Measurements from ENCODE around the gene SPATA21.
"Not testable (repeated sequence)": the region's sequence is repeated elsewhere in the genome, so short reads cannot be mapped to it uniquely, and the experiment has no call there.

The SPATA21 gene

DNA sequence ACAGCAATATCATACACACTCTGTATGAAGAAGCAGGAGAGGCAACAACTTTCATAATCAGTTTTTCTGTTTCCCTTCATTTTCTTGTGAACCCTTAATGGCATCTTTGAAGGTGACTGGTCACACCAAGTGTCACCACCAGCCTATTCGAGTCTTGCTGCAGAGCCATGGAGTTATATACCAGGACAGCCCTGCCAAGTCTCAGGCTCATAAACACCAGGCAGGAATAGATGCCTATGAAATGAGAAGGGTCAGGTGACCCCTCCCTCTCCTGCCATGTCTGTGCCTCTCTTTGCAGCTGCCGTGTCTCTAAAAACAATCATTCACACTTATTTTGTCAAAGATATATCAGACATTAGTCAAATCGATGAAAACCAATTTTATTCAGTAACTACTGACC, 31.3 kb upstream of the SPATA21 start:
- Histone ChIP-seq H3K4me1 (ENCODE audit: control insufficient read depth, insufficient read depth, low read length) (no peaks in the 10 kb centered on the region), H3K27me3 (ENCODE audit: control insufficient read depth, insufficient read depth, low read length) (no peaks in the 10 kb centered on the region), H3K36me3 (ENCODE audit: control insufficient read depth, insufficient read depth, low read length) (no peaks in the 10 kb centered on the region), H3K4me3 (ENCODE audit: low read depth, low read length) (no peak overlapping the region), H3K9ac (ENCODE audit: low read depth, low read length) (no peak overlapping the region), H3K9me3 (ENCODE audit: control insufficient read depth, insufficient read depth, low read length) (no peaks in the 10 kb centered on the region)

DNA sequence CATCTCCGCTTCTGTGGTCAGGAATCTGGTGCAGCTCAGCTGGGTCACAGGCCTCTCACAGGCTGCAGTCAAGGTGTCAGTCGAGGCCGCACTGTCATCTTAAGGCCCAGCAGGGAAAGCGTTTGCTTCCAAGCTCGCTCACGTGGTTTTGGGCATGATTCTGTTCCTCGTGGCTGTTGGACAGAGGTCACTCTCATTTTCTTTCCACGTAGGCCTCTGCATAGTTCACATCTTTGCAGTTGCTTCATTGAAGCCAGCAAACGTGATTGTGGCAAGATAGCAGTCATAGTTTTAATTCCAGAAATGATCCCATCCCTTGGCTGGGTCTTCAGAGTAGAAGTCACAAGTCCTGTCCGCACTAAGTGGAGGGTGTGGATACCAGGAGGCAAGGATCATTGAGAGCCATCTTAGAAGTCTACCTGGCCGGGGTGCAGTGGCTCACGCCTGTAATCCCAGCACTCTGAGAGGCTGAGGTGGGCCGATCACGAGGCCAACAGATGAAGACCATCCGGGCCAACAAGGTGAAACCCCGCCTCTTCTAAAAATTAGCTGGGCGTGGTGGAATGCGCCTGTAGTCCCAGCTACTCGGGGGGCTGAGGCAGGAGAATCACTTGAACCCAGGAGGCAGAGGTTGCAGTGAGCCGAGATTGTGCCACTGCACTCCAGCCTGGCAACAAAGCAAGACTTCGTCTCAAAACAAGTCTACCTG, 27.8 kb upstream of the SPATA21 start:
- Histone ChIP-seq H3K9ac (ENCODE audit: low read depth, low read length) (no peak overlapping the region), H3K9me3 (ENCODE audit: control insufficient read depth, insufficient read depth, low read length) (no peaks in the 10 kb centered on the region), H3K27me3 (ENCODE audit: control insufficient read depth, insufficient read depth, low read length) (no peaks in the 10 kb centered on the region), H3K4me3 (ENCODE audit: low read depth, low read length) (no peak overlapping the region), H3K4me1 (ENCODE audit: control insufficient read depth, insufficient read depth, low read length) (no peaks in the 10 kb centered on the region), H3K36me3 (ENCODE audit: control insufficient read depth, insufficient read depth, low read length) (no peaks in the 10 kb centered on the region)

DNA sequence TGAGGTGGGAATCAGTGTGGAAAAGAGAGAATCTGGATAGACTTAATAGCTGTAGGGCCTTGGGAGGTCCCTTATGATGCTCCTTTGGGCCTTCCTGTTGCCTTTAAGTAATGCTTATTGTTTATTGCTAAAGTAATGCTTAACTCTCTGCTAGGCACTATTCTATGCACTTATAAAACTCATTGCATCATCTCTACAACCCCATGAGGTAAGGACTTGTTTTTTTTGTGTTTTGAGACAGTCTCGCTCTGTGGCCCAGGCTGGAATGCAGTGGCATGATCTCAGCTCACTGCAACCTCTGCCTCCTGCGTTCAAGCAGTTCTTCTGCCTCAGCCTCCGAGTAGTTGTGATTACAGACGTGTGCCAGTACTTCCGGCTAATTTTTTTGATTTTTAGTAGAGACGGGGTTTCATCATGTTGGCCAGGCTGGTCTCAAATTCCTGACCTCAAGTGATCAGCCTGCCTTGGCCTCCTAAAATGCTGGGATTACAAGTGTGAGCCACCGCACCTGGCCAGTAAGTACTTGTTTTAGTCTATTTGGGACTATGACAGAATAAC, 25.6 kb upstream of the SPATA21 start:
- Histone ChIP-seq H3K9me3 (ENCODE audit: control insufficient read depth, insufficient read depth, low read length) (no peaks in the 10 kb centered on the region), H3K4me1 (ENCODE audit: control insufficient read depth, insufficient read depth, low read length) (no peaks in the 10 kb centered on the region), H3K27me3 (ENCODE audit: control insufficient read depth, insufficient read depth, low read length) (no peaks in the 10 kb centered on the region), H3K36me3 (ENCODE audit: control insufficient read depth, insufficient read depth, low read length) (peaks cover 9% of the 10 kb centered on the region), H3K9ac (ENCODE audit: low read depth, low read length) (no peak overlapping the region), H3K4me3 (ENCODE audit: low read depth, low read length) (no peak overlapping the region)

DNA sequence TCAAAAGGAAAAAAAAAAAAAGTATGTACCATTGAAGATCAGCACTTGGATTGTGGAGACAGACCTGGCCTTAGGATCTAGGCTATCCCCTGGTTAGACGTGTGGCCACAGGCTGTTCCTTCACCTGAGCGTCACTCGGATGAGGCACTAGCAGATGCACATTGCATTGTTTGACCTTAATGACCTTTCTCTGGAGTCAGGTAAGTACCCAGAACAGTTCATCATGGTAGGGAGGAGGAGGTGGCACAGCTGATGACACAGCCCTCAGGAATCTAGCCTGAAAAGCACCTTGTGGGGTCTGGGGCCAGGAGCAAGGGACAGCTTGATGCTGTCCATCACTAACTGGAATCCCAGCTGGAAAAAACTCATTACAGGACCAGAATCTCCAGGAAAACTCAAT, 24.5 kb upstream of the SPATA21 start:
- Histone ChIP-seq H3K9ac (ENCODE audit: low read depth, low read length) (no peak overlapping the region), H3K9me3 (ENCODE audit: control insufficient read depth, insufficient read depth, low read length) (no peaks in the 10 kb centered on the region), H3K4me1 (ENCODE audit: control insufficient read depth, insufficient read depth, low read length) (no peaks in the 10 kb centered on the region), H3K27me3 (ENCODE audit: control insufficient read depth, insufficient read depth, low read length) (no peaks in the 10 kb centered on the region), H3K36me3 (ENCODE audit: control insufficient read depth, insufficient read depth, low read length) (peaks cover 9% of the 10 kb centered on the region), H3K4me3 (ENCODE audit: low read depth, low read length) (no peak overlapping the region)

DNA sequence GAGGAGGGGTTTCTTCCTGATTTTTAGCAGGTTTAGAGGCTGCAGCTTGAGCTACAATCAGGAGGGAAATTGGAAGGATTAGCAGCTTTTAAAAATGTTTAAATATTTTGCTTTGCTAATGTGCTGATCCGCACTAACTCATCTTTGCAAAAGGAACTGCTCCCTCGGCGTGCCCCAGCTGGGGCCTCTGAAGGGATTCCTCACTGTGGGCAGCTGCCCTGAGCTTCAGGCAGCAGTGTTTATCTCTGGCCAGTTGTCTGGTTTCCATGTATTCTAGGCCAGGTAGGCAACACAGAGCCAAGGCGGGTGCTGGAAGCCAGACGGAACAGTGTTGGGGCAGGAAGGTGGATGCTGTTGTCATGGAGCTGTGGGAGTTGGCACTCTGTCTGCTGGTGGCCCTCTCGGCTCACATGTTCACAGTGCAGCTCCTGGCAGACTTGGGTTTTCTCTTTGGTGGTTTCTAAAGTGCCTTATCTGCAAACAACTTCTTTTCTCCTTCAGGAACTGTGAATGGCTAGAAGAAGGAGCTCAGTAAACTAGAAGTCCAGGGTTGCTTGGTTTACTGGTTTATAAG, 22.2 kb upstream of the SPATA21 start:
- peaks cover 11% of the 10 kb centered on the region for H3K36me3 ChIP-seq (ENCODE audit: control insufficient read depth, insufficient read depth, low read length)

DNA sequence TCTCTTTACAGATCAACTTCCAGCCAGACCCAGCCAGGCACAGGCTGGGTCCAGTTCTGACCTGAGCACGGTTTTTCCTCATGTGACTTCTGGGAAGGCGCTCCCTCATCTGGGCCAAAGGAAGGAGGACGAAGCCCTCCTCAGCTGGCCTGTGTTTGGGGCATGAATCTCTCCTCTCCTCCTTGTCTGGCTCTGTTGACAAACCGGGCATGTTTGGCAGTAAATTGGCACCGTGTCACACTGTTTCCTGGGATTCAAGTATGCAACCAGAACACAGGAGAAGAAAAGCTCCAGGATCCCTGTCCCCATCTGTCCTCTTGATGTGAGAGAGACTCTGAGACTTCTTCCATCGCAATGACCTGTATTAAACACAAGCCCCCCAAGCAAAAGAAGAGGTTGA, 21.6 kb upstream of the SPATA21 start:
- Histone ChIP-seq H3K4me1 (ENCODE audit: control insufficient read depth, insufficient read depth, low read length) (no peaks in the 10 kb centered on the region), H3K9me3 (ENCODE audit: control insufficient read depth, insufficient read depth, low read length) (no peaks in the 10 kb centered on the region), H3K4me3 (ENCODE audit: low read depth, low read length) (no peak overlapping the region), H3K9ac (ENCODE audit: low read depth, low read length) (no peak overlapping the region), H3K27me3 (ENCODE audit: control insufficient read depth, insufficient read depth, low read length) (no peaks in the 10 kb centered on the region), H3K36me3 (ENCODE audit: control insufficient read depth, insufficient read depth, low read length) (peaks cover 11% of the 10 kb centered on the region)

More for the DNA sequence above, 22.2 kb upstream of the SPATA21 start:
- Histone ChIP-seq H3K9me3 (ENCODE audit: control insufficient read depth, insufficient read depth, low read length) (no peaks in the 10 kb centered on the region), H3K9ac (ENCODE audit: low read depth, low read length) (no peak overlapping the region), H3K27me3 (ENCODE audit: control insufficient read depth, insufficient read depth, low read length) (no peaks in the 10 kb centered on the region), H3K4me3 (ENCODE audit: low read depth, low read length) (no peak overlapping the region), H3K4me1 (ENCODE audit: control insufficient read depth, insufficient read depth, low read length) (no peaks in the 10 kb centered on the region)

DNA sequence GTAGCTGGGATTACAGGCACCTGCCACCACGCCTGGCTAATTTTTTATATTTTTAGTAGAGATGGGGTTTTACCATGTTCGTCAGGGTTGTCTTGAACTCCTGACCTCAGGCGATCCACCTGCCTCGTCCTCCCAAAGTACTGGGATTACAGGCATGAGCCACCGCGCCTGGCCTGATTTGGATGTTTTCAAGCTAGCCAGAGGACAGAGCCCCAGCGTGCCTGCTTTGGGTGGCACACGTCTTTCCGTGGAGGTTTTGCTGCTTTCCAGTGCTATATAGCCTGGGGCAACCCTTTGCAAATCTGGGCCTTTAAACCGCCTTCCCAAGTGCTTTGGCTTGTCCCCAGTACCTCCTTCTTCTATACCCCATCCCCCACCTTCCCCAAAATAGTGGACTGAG, 18.9 kb upstream of the SPATA21 start:
- H3K4me3 ChIP-seq (ENCODE audit: low read depth, low read length); H3K27me3 ChIP-seq (ENCODE audit: control insufficient read depth, insufficient read depth, low read length); H3K4me1 ChIP-seq (ENCODE audit: control insufficient read depth, insufficient read depth, low read length); H3K9me3 ChIP-seq (ENCODE audit: control insufficient read depth, insufficient read depth, low read length); H3K9ac ChIP-seq (ENCODE audit: low read depth, low read length): not testable (repeated sequence)
- H3K36me3 ChIP-seq (ENCODE audit: control insufficient read depth, insufficient read depth, low read length): peaks cover 18% of the 10 kb centered on the region

DNA sequence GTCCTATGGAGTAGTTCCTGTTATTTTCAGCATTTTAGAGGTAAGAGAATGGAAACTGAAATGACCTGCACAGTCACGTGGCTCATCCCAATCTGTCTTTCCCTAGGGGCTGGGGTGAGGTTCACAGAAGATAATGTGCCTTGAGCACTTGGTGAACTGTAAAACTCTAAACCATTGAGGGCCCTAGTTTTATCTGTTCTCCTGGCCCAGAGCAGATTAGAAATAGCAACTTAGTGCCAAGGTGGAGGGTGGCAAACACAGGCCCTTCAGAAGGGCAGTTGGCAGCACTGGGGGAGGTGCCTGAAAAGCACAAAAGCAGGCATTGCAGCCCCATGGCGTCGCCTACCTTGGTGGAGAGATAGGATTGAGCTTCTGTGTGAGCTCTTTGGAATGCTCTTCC, 17.7 kb upstream of the SPATA21 start:
- not testable (repeated sequence) for H3K4me3 ChIP-seq (ENCODE audit: low read depth, low read length); H3K9me3 ChIP-seq (ENCODE audit: control insufficient read depth, insufficient read depth, low read length)
- H3K36me3 ChIP-seq (ENCODE audit: control insufficient read depth, insufficient read depth, low read length): peaks cover 18% of the 10 kb centered on the region

DNA sequence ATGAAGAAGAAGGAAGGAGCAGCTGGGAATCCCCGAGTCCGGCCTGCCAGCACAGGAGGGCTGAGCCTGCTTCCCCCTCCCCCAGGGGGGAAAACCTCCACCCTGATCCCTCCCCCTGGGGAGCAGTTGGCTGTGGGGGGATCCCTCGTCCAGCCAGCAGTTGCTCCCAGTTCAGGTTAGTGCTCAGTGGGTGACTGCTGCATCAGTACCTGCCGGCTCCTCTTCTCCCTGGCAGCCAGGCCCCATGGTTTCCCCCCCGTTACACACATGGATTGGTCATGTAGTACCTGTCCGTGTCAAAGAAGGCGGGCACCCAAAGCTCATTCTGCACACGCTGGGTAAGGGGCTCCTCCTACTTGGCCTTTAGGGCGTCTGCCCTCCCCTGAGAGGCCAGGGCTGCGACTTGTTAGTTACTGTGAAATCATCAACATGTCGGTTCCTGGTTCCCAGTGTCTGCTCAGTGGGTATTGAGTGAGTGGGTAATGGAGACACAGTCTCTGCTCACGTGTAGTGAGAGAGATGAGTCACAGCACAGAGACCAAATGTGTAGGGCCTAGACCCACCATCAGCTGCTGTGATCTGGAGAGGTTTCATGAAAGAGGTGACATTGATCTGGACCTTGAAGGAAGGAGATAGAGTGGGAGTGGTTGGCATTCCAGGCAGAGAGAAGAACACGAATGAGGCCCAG, 14.8 kb upstream of the SPATA21 start:
- H3K9ac ChIP-seq (ENCODE audit: low read depth, low read length): no peak overlapping the region

More for the DNA sequence above, 17.7 kb upstream of the SPATA21 start:
- H3K4me1 ChIP-seq (ENCODE audit: control insufficient read depth, insufficient read depth, low read length); H3K27me3 ChIP-seq (ENCODE audit: control insufficient read depth, insufficient read depth, low read length); H3K9ac ChIP-seq (ENCODE audit: low read depth, low read length): not testable (repeated sequence)

DNA sequence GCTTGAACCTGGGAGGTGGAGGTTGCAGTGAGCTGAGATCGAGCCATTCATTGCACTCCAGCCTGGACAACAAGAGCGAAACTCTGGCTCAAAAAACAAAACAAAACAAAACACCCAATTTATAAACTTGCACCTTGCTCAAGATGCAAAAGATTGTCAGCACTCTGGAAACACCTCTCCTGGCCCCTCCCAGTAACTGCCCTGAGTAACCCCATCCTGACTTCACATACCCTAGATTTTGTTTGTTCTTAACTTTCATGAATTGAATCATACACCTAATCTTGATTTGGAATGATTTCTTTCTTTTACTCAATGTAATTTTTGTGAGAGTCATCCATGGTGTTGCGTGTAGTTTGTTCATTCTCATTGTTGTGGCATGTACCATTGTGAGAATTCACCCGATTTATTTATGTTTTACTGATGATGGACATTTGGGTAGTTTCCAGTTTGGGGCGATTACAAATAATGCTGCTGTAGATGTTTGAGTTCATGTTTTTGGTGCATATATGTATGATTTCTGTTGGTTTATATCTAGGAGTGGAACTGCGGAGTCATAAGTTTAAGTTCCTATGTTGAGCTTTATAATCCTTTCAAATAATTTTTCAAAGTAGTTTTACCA, 13.7 kb upstream of the SPATA21 start:
- Histone ChIP-seq H3K9ac (ENCODE audit: low read depth, low read length) (no peak overlapping the region), H3K27me3 (ENCODE audit: control insufficient read depth, insufficient read depth, low read length) (no peaks in the 10 kb centered on the region), H3K4me1 (ENCODE audit: control insufficient read depth, insufficient read depth, low read length) (no peaks in the 10 kb centered on the region), H3K4me3 (ENCODE audit: low read depth, low read length) (no peak overlapping the region), H3K9me3 (ENCODE audit: control insufficient read depth, insufficient read depth, low read length) (no peaks in the 10 kb centered on the region), H3K36me3 (ENCODE audit: control insufficient read depth, insufficient read depth, low read length) (peaks cover 17% of the 10 kb centered on the region)

More for the DNA sequence above, 14.8 kb upstream of the SPATA21 start:
- Histone ChIP-seq H3K4me1 (ENCODE audit: control insufficient read depth, insufficient read depth, low read length) (no peaks in the 10 kb centered on the region), H3K9me3 (ENCODE audit: control insufficient read depth, insufficient read depth, low read length) (no peaks in the 10 kb centered on the region), H3K27me3 (ENCODE audit: control insufficient read depth, insufficient read depth, low read length) (no peaks in the 10 kb centered on the region), H3K4me3 (ENCODE audit: low read depth, low read length) (no peak overlapping the region), H3K36me3 (ENCODE audit: control insufficient read depth, insufficient read depth, low read length) (peaks cover 19% of the 10 kb centered on the region)

DNA sequence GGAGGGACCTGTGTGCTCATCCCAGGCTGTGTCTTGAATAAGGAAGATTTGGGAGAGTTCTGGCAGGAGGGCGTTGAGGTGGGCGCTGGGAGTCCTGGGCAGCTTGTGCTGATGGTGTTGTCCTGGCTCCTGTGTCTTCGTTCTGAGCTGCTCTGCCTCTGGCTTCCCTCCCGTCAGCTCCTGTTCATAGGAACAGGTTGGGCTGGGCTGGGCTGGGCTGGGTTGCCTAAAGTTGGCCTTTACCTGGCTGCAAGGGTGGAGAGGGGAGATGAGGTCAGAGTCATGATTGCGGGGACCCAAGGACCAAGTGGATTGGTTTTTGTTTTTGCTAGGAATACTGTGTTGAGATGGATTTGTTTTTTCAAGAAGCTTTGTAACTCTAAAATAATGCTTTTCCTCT, 12.4 kb upstream of the SPATA21 start:
- no peak overlapping the region for H3K9ac ChIP-seq (ENCODE audit: low read depth, low read length)
- H3K9me3 ChIP-seq (ENCODE audit: control insufficient read depth, insufficient read depth, low read length): no peaks in the 10 kb centered on the region
- H3K27me3 ChIP-seq (ENCODE audit: control insufficient read depth, insufficient read depth, low read length): no peaks in the 10 kb centered on the region
- peaks cover 18% of the 10 kb centered on the region for H3K36me3 ChIP-seq (ENCODE audit: control insufficient read depth, insufficient read depth, low read length)
- no peaks in the 10 kb centered on the region for H3K4me1 ChIP-seq (ENCODE audit: control insufficient read depth, insufficient read depth, low read length)
- H3K4me3 ChIP-seq (ENCODE audit: low read depth, low read length): no peak overlapping the region
